ENCODE measurements around the gene PRKCE. TPM values are rescaled to one million over a fixed set of nuclear protein-coding genes. Genes with fewer than 3 reads are reported as not detected.

The PRKCE gene
- total and polyA plus RNA-seq, 2 experiments from 2014 or later, result 0.94 to 1.2 TPM

GRCh38 chr2:45758018-45758417, 106.5 kb downstream of the PRKCE start:
- Mint-ChIP-seq H3K4me1 (peaks cover 9% of the 10 kb centered on the region), H3K27ac (no peak overlapping the region), H3K36me3 (ENCODE audit: low read depth) (no peaks in the 10 kb centered on the region), H3K27me3 (ENCODE audit: insufficient read depth, low read depth, poor library complexity) (peaks cover 3% of the 10 kb centered on the region), H3K9me3 (no peaks in the 10 kb centered on the region), H3K4me3 (no peak overlapping the region)
- peaks cover 11% of the 10 kb centered on the region; the same call in 1 of the 2 replicates for H3K9me2 ChIP-seq (ENCODE audit: insufficient read depth)
- H2AFZ ChIP-seq, result no peak overlapping the region
- no peaks in the 10 kb centered on the region for H4K20me1 ChIP-seq (replicated peaks; ENCODE audit: insufficient read depth)
- H3K36me3 ChIP-seq (ENCODE audit: insufficient read depth), result no peaks in the 10 kb centered on the region
- no peak for DNase-seq (ENCODE audit: low spot score)
- H3K27ac ChIP-seq (ENCODE audit: low read depth), result no peak overlapping the region
- H3K79me2 ChIP-seq (replicated peaks; ENCODE audit: insufficient read depth), result no peaks in the 10 kb centered on the region
- no peak overlapping the region for H3K4me3 ChIP-seq
- no peaks in the 10 kb centered on the region for H3K27me3 ChIP-seq (ENCODE audit: insufficient read depth)
- no peak overlapping the region for H3K4me2 ChIP-seq
- H3K4me1 ChIP-seq (ENCODE audit: insufficient read depth), result peaks cover 4% of the 10 kb centered on the region; the same call in 1 of the 2 replicates
- no peaks in the 10 kb centered on the region for H3F3A ChIP-seq (replicated peaks; ENCODE audit: low read depth)
- ATAC-seq, result no peak
- TF ChIP-seq NANOG (IDR thresholded peaks at IDR 0.05; ENCODE audit: borderline replicate concordance) (no peak), ZNF331 (CRISPR knock-in tag; IDR thresholded peaks at IDR 0.05; ENCODE audit: low read depth) (no peak), POLR2AphosphoS5 (IDR thresholded peaks at IDR 0.05; ENCODE audit: low read depth) (no peak), ZNF462 (CRISPR knock-in tag; IDR thresholded peaks at IDR 0.05) (no peak), CREB1 (CRISPR knock-in tag; IDR thresholded peaks at IDR 0.05; ENCODE audit: low read depth) (no peak), EZH2 (IDR thresholded peaks at IDR 0.05; ENCODE audit: low read depth, unreplicated experiment) (no peak), REST (IDR thresholded peaks at IDR 0.05; ENCODE audit: unreplicated experiment) (no peak)
